ENCODE results near the gene PRR15L. TPM values are rescaled to one million over a fixed set of nuclear protein-coding genes. Genes with fewer than 3 reads are reported as not detected.

The PRR15L gene
- total RNA-seq, 4 donors from 2014 or later, result 111 to 230 (median 182) TPM

DNA sequence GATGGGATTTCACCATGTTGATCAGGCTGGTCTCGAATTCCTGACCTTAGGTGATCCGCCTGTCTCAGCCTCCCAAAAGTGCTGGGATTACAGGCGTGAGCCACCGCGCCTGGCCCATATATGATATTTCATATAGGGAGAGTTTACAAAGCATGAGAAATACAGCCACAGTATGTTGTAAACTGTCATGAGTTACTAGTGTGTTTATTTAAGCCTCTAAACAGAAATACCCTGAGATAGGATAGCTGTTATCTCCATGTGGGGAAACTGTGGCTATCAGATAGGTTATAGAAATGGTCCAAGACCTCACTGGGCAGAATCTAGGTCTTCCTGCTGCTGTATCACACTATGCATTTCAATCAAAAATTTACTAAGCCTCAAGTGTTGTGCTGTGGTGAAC, 11.2 kb upstream of the PRR15L start:
- no peak for DNase-seq
- in situ Hi-C loops (cut with MboI; ENCODE audit: low pct_ligation_motif_present in 1 of 4, low pct_unique_long_range_greater_than_20kb in 1 of 4, low sequenced_read_pairs in 3 of 4), result loop anchor here in 1 of 4 donors (25.0 kb wide), 1 partner anchor 132 kb away; the partner anchor contains the start of genes LRRC46, MRPL10 and SCRN2
- TF ChIP-seq POLR2A (IDR thresholded peaks at IDR 0.05) (no peak), POLR2AphosphoS5 (IDR thresholded peaks at IDR 0.05) (no peak), EP300 (IDR thresholded peaks at IDR 0.05; ENCODE audit: low read depth) (no peak)
- TF ChIP-seq, protein P1, sequence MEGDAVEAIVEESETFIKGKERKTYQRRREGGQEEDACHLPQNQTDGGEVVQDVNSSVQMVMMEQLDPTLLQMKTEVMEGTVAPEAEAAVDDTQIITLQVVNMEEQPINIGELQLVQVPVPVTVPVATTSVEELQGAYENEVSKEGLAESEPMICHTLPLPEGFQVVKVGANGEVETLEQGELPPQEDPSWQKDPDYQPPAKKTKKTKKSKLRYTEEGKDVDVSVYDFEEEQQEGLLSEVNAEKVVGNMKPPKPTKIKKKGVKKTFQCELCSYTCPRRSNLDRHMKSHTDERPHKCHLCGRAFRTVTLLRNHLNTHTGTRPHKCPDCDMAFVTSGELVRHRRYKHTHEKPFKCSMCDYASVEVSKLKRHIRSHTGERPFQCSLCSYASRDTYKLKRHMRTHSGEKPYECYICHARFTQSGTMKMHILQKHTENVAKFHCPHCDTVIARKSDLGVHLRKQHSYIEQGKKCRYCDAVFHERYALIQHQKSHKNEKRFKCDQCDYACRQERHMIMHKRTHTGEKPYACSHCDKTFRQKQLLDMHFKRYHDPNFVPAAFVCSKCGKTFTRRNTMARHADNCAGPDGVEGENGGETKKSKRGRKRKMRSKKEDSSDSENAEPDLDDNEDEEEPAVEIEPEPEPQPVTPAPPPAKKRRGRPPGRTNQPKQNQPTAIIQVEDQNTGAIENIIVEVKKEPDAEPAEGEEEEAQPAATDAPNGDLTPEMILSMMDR (IDR thresholded peaks at IDR 0.05), result no peak
- H3K27me3 ChIP-seq, result no peaks in the 10 kb centered on the region
- no peaks in the 10 kb centered on the region for H3K9me3 ChIP-seq
- intact Hi-C loops (cut with DNase I; ENCODE audit: low total_unique reads), result no loop called here
- peak overlapping the region in 1 of 4 donors; percentile 85 for H3K27ac ChIP-seq
- H3K4me3 ChIP-seq, result no peak overlapping the region
- peaks cover 30 to 79% (median 52%) of the 10 kb centered on the region in 4 donors for H3K4me1 ChIP-seq
- 66% methylated on average over 5 of the region's 5 CpGs; no CpG with 5 or more reads in 1 of the 2 donors for WGBS, 2 donors (ENCODE audit: low coverage in 1 of 2)
- peaks cover 0 to 4% (median 2%) of the 10 kb centered on the region in 4 donors for H3K36me3 ChIP-seq

DNA sequence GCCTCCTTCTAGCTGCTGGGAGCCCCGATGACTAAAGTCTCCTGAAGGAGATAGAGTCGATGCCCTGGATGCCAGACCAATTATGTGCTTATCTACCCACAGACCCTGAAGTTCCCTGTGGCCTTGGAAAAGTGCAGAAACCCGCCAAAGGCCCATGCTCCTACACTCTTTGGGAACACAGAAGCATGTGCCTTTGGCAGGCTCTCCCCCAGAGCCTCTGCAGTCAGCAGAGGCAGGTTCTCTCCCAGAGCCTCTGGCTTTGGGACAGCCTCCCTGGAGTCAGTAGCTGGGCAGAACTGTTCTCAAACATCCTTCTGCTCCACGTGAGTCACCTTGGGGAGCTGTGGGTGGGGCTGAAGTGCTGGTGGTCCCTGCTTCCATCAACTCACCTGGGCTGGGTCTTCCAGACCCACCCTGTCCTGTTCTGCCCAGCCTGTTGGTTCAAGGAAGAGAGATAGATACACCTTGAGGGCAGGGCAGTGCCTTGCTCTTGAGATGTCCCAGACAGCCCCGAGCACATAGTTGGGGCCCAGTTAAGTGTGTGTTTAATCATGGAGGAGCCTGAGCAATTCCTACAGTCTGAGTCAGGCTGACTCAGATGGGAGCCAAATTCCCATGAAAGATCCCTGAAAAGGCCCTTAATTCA, 10.0 kb upstream of the PRR15L start:
- H3K27ac ChIP-seq, result peak overlapping the region; percentile 85 to 87 (median 86)
- H3K27me3 ChIP-seq, result no peaks in the 10 kb centered on the region
- DNase-seq, result peak; percentile 60
- no peaks in the 10 kb centered on the region for H3K9me3 ChIP-seq
- peaks cover 30 to 78% (median 53%) of the 10 kb centered on the region in 4 donors for H3K4me1 ChIP-seq
- H3K36me3 ChIP-seq, result no peaks in the 10 kb centered on the region
- no peak for TF ChIP-seq EP300 (IDR thresholded peaks at IDR 0.05; ENCODE audit: low read depth)
- peak in 1 of 3 donors; percentile 30 for TF ChIP-seq POLR2AphosphoS5 (IDR thresholded peaks at IDR 0.05)
- TF ChIP-seq POLR2A (IDR thresholded peaks at IDR 0.05), result peak; percentile 7
- TF ChIP-seq, protein P1 (IDR thresholded peaks at IDR 0.05), result no peak
- intact Hi-C loops (cut with DNase I; ENCODE audit: low total_unique reads), result no loop called here
- in situ Hi-C loops (cut with MboI; ENCODE audit: low pct_ligation_motif_present in 1 of 4, low pct_unique_long_range_greater_than_20kb in 1 of 4, low sequenced_read_pairs in 3 of 4), result loop anchor here in 1 of 4 donors (25.0 kb wide), 1 partner anchor 130 kb away; the partner anchor contains the start of genes LRRC46, MRPL10 and SCRN2
- no peak overlapping the region for H3K4me3 ChIP-seq
- 30% methylated on average over 5 of the region's 5 CpGs; no CpG with 5 or more reads in 1 of the 2 donors for WGBS, 2 donors (ENCODE audit: low coverage in 1 of 2)

DNA sequence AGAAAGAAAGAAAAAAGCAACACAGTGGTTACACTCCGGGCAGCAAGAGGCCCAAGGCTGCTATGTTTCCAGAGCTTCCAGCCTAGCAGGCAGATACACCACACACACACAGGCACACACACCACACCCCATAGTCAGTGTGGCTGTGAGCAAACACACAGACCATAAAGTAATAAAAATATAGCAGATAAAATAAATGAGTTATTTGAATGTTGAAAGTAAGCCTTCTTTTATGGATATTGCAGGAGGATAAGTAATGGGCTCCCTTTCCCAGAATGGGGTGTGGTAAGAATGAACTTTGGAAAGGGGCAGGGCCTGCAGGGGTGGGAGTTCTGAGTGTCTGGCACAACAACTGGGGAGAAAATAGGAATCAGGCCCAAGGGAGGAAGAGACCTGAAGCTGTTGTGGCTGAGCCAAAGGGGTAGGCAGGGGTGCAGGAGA, 8.4 kb upstream of the PRR15L start:
- 23% methylated on average over 1 of the region's 1 CpG; no CpG with 5 or more reads in 1 of the 2 donors for WGBS, 2 donors (ENCODE audit: low coverage in 1 of 2)
- H3K36me3 ChIP-seq, result no peaks in the 10 kb centered on the region
- in situ Hi-C loops (cut with MboI; ENCODE audit: low pct_ligation_motif_present in 1 of 4, low pct_unique_long_range_greater_than_20kb in 1 of 4, low sequenced_read_pairs in 3 of 4), result loop anchor here in 1 of 4 donors (25.0 kb wide), 1 partner anchor 129 kb away; the partner anchor contains the start of genes LRRC46, MRPL10 and SCRN2
- H3K9me3 ChIP-seq, result no peaks in the 10 kb centered on the region
- no peaks in the 10 kb centered on the region for H3K27me3 ChIP-seq
- intact Hi-C loops (cut with DNase I; ENCODE audit: low total_unique reads), result no loop called here
- H3K27ac ChIP-seq, result peak overlapping the region; percentile 85 to 87 (median 86)
- peak overlapping the region in 1 of 4 donors; percentile 6 for H3K4me3 ChIP-seq
- peak; percentile 57 for TF ChIP-seq EP300 (IDR thresholded peaks at IDR 0.05; ENCODE audit: low read depth)
- TF ChIP-seq, protein P1 (IDR thresholded peaks at IDR 0.05), result no peak
- TF ChIP-seq POLR2A (IDR thresholded peaks at IDR 0.05), result peak; percentile 63
- TF ChIP-seq POLR2AphosphoS5 (IDR thresholded peaks at IDR 0.05), result peak; percentile 44 to 88 (median 79)
- DNase-seq, result peak; percentile 82
- peaks cover 24 to 68% (median 45%) of the 10 kb centered on the region in 4 donors for H3K4me1 ChIP-seq

DNA sequence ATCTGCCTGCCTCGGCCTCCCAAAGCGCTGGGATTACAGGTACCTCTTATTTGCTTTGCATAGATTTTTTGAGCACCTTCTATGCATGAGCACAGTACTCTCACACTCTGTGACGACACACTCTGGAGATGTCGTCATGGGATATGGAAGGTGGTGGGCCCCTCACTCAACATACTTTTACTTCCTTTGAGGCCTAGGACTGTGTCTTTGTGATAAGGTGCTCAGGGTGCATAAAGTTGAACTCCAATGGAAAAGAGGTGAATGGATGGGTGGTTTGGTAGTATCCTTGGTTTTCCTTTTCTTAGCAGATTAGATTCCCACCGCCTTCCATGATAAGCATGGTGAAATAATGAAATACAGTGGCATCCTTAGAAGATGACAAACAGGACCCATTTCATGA, 7.2 kb upstream of the PRR15L start:
- TF ChIP-seq POLR2A (IDR thresholded peaks at IDR 0.05) (no peak), POLR2AphosphoS5 (IDR thresholded peaks at IDR 0.05) (no peak), EP300 (IDR thresholded peaks at IDR 0.05; ENCODE audit: low read depth) (no peak)
- TF ChIP-seq, protein P1 (IDR thresholded peaks at IDR 0.05), result no peak
- Histone ChIP-seq H3K27me3 (no peaks in the 10 kb centered on the region), H3K4me3 (no peak overlapping the region), H3K36me3 (no peaks in the 10 kb centered on the region), H3K4me1 (peaks cover 21 to 70% (median 48%) of the 10 kb centered on the region in 4 donors), H3K27ac (peak overlapping the region; percentile 78 to 87 (median 86)), H3K9me3 (no peaks in the 10 kb centered on the region)
- in situ Hi-C loops (cut with MboI; ENCODE audit: low pct_ligation_motif_present in 1 of 4, low pct_unique_long_range_greater_than_20kb in 1 of 4, low sequenced_read_pairs in 3 of 4), result loop anchor here in 1 of 4 donors (25.0 kb wide), 1 partner anchor 128 kb away; the partner anchor contains the start of genes LRRC46, MRPL10 and SCRN2
- intact Hi-C loops (cut with DNase I; ENCODE audit: low total_unique reads), result no loop called here
- 90 to 95% methylated on average over 2 to 5 of the region's 5 CpGs for WGBS, 2 donors (ENCODE audit: low coverage in 1 of 2)
- no peak for DNase-seq
